Measurements from ENCODE around the gene PARD6A. TPM values are rescaled to one million over a fixed set of nuclear protein-coding genes. Genes with fewer than 3 reads are reported as not detected.

The PARD6A gene
- total and polyA plus RNA-seq, 2 of the 4 experiments (the other 2 are of a cell fraction): 0.36 to 0.55 TPM

DNA sequence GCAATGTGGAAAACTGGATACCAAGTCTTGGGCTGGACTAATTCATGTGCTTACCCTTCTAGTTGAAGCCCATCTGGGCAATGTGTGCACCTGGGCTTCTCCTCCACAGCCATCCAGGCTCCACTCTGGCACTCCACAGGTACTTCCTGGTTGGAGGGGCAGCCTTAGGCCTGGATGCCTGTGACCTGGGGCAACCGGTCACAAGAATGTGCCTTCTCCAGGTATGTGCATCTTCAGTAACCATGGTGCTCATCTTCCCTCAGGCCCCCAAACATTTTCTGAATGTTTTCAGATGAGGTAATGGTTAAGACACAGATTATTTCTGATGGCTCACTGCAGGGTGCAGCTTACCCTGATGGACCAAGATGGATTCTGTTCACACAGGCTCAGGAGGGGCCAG, 17.0 kb downstream of the PARD6A start:
- CTCF ChIA-PET: no interaction called here
- H4K20me1 ChIP-seq (ENCODE audit: insufficient read depth, low read length): no peaks in the 10 kb centered on the region
- no peak overlapping the region for H4K8ac ChIP-seq (ENCODE audit: low read depth in 2 of 2, low read length in 2 of 2)
- H3K9me1 ChIP-seq (ENCODE audit: insufficient read depth, low read length): 0 out of 2 replicates have a peak, but pooled peaks cover 3% of the 10 kb centered on the region
- ATAC-seq (ENCODE audit: low read depth) (no peak), DNase-seq (no peak)
- H3K27ac ChIP-seq (ENCODE audit: insufficient read depth, low read length): no peak overlapping the region
- H3K18ac ChIP-seq (ENCODE audit: low read depth, low read length): no peak overlapping the region
- no peak overlapping the region for H3K23ac ChIP-seq (ENCODE audit: low read depth, low read length)
- H2AK9ac ChIP-seq (replicated peaks; ENCODE audit: low read depth, low read length, poor library complexity): no peak overlapping the region
- no peak overlapping the region for H2BK120ac ChIP-seq (ENCODE audit: low read depth, low read length)
- H3K9ac ChIP-seq (ENCODE audit: low read depth, low read length): no peak overlapping the region
- H3K4me3 ChIP-seq (ENCODE audit: insufficient read depth, low read depth, low read length): no peak overlapping the region
- peaks cover 13% of the 10 kb centered on the region for H3K36me3 ChIP-seq (ENCODE audit: control insufficient read depth, insufficient read depth, low read length)
- H2AFZ ChIP-seq (replicated peaks; ENCODE audit: low read length, poor library complexity): no peak overlapping the region
- intact Hi-C loops (cut with micrococcal nuclease) (loop anchor here (10.0 kb wide), 1 partner anchor 357 kb away; no protein-coding TSS in a partner anchor), in situ Hi-C loops (cut with MboI; ENCODE audit: low sequenced_read_pairs) (no loop called here), dilution Hi-C loops (cut with HindIII; ENCODE audit: low sequenced_read_pairs, unreplicated experiment) (no loop called here)
- H3K4me2 ChIP-seq (ENCODE audit: low read depth, low read length): no peak overlapping the region
- no peak overlapping the region for H4K5ac ChIP-seq (ENCODE audit: low read depth, low read length)
- no peak overlapping the region for H2BK15ac ChIP-seq (ENCODE audit: low read depth, low read length)
- no peaks in the 10 kb centered on the region for H3K27me3 ChIP-seq (ENCODE audit: control insufficient read depth, insufficient read depth, low read length)
- H3K56ac ChIP-seq (ENCODE audit: extremely low read depth, insufficient read depth, low read length): no peak overlapping the region
- WGBS, 2 experiments (ENCODE audit: extremely low coverage in 2 of 2, insufficient read length in 1 of 2): no CpG with 5 or more reads among the region's 1 CpG
- H2BK5ac ChIP-seq (ENCODE audit: low read depth, low read length, poor library complexity, severe bottlenecking): no peak overlapping the region
- no peak overlapping the region for H2BK20ac ChIP-seq (ENCODE audit: low read depth, low read length)
- no peak overlapping the region for H2AK5ac ChIP-seq (ENCODE audit: low read depth, low read length)
- no peaks in the 10 kb centered on the region for H3K9me3 ChIP-seq (ENCODE audit: control insufficient read depth, insufficient read depth, low read length)
- H3K4me1 ChIP-seq (ENCODE audit: control insufficient read depth, insufficient read depth, low read length): no peaks in the 10 kb centered on the region
- BruUV-seq (replicated peaks): no TSS peak
- POLR2A ChIA-PET (ENCODE audit: unreplicated experiment): no interaction called here
- no peak overlapping the region for H3K14ac ChIP-seq (replicated peaks; ENCODE audit: low read depth, low read length)
- no peak for TF ChIP-seq NFE2L2 (IDR thresholded peaks at IDR 0.05; ENCODE audit: low read depth, low read length)
- TF ChIP-seq, protein P1, sequence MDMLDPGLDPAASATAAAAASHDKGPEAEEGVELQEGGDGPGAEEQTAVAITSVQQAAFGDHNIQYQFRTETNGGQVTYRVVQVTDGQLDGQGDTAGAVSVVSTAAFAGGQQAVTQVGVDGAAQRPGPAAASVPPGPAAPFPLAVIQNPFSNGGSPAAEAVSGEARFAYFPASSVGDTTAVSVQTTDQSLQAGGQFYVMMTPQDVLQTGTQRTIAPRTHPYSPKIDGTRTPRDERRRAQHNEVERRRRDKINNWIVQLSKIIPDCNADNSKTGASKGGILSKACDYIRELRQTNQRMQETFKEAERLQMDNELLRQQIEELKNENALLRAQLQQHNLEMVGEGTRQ (IDR thresholded peaks at IDR 0.05; ENCODE audit: low read depth, low read length): no peak
- no peak for TF ChIP-seq FOS (IDR thresholded peaks at IDR 0.05; ENCODE audit: low read depth, low read length)
- no peak for TF ChIP-seq POLR2A (IDR thresholded peaks at IDR 0.05; ENCODE audit: low read depth, low read length)
- no peak overlapping the region for H4K91ac ChIP-seq (ENCODE audit: insufficient read depth, low read depth, low read length)
- no peak overlapping the region for H3K4ac ChIP-seq (ENCODE audit: low read depth, low read length)
- H3K79me1 ChIP-seq (ENCODE audit: low read depth in 1 of 2, low read length in 2 of 2): peaks cover 0 to 17% of the 10 kb centered on the region in 2 experiments; a peak in 2 of 4 replicates

Measured in IMR-90 (cell line).